Fibroblast of lung (primary cell): Measurements from ENCODE around the gene PRKCI.

ENCODE experiments used
- EZH2 ChIP-seq: IDR thresholded peaks from 2 replicates; pipeline ENCODE4 v1.5.1; 2012; ENCODE audit warnings: low read length, control low read depth, mild to moderate bottlenecking; ENCODE audit errors: missing control alignments
- TF ChIP-seq, protein P1 (sequence below), 2 donors: IDR thresholded peaks in 1 of 2; conservative IDR thresholded peaks in 1 of 2; 1 replicate in 1 of 2; 2 replicates in 1 of 2; pipeline ENCODE4 v1.5.1; 2011 to 2012; ENCODE audit warnings: low read length in 2 of 2, control low read depth in 1 of 2, inconsistent platforms in 1 of 2, low read depth in 1 of 2, mild to moderate bottlenecking in 1 of 2

DNA sequence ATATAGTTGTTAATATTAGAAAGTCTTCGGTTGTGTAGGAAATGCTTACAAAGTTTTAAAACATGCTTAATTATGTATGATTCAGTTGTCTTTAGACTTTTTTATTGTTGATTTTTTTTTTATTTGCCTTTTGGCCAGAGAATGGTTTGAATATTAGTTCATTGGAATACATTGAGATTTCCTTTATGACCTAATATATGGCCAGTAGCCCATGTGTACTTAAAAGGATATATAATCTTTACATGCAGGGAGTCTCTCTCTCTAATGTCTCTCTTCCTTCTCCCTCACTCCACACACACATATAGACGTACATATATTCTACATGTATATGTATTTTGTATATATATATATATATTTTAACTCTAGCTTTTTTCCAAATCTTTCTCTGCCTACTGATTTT, 68.0 kb downstream of the PRKCI start:
- TF ChIP-seq, protein P1, sequence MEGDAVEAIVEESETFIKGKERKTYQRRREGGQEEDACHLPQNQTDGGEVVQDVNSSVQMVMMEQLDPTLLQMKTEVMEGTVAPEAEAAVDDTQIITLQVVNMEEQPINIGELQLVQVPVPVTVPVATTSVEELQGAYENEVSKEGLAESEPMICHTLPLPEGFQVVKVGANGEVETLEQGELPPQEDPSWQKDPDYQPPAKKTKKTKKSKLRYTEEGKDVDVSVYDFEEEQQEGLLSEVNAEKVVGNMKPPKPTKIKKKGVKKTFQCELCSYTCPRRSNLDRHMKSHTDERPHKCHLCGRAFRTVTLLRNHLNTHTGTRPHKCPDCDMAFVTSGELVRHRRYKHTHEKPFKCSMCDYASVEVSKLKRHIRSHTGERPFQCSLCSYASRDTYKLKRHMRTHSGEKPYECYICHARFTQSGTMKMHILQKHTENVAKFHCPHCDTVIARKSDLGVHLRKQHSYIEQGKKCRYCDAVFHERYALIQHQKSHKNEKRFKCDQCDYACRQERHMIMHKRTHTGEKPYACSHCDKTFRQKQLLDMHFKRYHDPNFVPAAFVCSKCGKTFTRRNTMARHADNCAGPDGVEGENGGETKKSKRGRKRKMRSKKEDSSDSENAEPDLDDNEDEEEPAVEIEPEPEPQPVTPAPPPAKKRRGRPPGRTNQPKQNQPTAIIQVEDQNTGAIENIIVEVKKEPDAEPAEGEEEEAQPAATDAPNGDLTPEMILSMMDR (conservative IDR thresholded peaks at IDR 0.05 in 1 of 2, IDR thresholded peaks at IDR 0.05 in 1 of 2; ENCODE audit: low read depth in 1 of 2, low read length in 2 of 2): no peak
- TF ChIP-seq EZH2: no peak
